ENCODE results near the gene BPGM.

BPGM gene

DNA sequence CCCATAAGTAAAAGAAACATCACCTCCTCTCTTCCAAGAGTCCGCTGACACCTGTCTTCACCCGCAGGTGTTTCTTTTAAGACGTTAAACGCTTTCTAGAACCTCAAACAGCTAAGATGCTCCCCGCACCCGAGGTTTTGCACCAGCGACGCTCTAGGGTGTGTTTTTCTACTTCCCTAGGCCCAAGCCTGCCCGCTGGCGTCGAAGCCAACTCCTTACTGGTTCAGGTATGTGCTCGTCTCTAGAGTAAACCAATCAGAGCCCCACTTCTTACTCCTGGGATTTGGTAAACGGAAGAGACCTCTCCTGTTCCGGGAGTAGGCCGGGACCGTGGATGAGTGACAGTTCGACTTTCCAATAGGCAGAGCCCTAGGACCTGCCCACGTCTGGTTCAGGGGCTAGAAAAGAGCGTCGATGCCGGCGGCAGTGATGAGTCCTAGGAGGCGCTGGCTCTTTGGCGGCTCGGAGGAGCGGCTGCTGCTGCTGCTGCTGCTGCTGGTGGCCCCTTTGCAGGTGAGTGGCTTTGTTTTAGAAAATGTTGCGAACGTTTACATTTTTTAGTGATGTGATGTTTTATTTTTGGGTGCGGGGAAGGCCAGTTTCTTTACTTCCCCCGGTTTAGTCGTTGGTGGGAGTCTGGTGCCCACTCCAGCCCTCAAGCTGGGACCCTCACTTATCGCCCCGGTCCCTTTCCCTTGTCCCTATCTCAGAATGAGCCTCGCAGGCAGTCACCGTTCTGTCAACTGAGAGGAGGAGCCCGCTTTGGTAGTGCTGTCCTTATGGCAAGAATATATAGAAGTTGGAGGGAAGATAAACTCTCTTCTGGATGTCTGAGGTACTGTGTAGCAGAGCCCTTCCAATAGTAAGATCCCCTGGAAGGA is at the start of gene BPGM:
BPGM (plus strand) TSS at position 429 of the 881 bp plus-strand sequence. CDS start 14,655 bp downstream, outside the sequence.
- DNase-seq, result peak; percentile 100

DNA sequence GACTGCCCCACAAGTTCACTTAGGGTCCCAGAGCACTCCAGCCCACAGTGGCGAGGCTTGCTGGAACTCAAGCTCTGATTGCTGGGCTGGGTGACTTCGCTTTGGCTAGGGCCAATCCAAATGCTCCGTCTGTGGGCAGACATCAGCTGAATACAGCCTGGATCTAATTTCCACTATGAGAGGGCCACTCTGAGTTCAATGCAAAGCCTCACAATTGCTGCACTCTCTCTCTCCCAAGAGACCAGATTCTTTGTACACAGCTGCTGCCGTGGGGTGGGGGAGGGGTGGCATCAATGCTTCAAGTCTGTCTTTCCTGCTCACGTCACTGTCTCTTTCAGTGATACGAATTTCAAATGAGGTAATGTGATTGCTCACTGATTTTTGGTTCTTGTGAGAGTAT is 47.3 kb upstream of the BPGM start:
- DNase-seq, result peak; percentile 82

GRCh38 chr7:134601459-134601858 is 45.2 kb upstream of the BPGM start:
- DNase-seq, result no peak

GRCh38 chr7:134602881-134603451 is 43.7 kb upstream of the BPGM start:
- no peak for DNase-seq

DNA sequence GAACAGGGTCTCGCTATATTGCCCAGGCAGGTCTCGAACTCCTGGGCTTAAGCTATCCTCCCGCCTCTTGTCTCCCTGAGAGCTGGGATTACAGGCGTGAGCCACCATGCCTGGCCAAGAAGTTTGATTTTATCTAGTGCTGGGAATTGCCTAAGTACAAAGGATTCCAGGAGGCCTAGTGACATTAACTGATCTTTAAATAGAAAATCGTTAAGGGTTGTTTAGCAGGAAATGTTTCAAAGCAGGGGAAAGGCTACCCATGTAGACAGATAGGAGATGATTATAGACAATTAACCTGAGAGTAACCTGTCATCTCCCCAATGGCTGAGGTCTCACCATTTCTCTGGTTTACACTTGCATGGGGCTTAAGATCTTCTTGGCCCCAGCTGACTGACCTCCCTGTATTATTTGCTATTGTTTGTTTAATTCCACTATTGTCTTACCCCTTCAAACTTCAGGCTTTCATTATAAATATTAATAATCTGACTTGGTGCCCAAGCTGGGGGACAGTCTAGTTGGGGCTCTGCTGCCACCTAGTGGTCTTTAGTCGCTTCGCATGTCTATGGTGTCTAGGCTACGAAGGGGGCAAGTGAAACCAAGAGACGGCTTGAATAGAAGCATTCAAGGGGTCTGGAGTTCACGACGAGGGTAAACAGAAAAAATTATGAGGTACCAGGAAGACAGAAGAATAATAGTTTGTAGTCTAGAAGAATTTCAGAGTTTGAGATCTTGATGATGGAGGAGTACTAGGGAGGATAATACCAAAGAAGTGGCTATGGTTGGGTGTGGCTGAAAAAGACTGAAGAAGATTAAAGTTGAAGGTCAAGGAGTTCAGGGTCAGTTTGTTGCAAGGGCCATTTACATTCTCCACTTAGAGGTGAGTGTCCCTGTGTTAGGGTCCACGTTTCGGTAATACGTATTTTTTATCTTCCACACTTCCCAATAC is 40.4 kb upstream of the BPGM start:
- peak; percentile 88 for DNase-seq

DNA sequence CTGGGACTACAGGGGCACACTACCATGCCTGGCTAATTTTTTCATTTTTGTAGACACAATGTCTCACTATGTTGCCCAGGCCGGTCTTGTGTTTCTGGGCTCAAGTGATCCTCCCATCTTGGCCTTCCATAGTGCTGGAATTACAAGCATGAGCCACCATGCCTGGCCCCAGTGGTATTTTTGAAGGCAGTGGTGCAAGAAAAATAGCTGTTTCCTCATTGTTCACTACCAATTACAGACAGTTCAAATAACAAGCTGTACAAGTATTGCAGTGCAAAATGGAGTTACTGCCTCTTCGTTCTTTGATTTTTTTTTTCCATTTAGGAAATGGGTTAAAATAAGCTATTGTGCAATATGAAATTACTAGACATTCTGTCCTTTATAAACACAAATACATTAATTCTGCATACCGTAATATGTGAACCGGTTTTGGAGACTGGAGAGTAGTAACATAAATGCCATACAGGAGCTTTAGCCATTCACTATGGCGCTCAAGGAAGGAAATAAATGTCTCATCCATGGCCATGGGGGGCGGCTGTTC is 35.0 kb upstream of the BPGM start:
- no peak for DNase-seq

DNA sequence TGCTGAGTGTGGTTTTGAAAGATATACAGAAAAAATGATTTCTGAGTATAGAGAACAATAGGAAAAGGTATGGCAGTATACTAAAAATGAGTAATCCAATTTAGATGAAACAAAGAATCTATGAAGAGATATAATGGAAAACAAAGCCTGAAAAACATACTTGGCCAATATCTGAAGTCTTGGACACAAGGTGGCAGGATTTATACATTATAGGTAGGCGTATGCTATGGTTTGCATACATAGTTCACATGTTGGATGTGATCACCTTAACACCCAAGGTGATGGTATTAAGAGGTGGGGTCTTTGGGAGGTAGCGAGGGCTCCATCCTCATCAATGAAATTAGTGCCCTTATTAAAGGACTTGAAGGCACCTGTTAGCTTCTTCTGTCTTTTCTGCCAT is 34.5 kb upstream of the BPGM start:
- no peak for DNase-seq

GRCh38 chr7:134613623-134614347 is 32.9 kb upstream of the BPGM start:
- DNase-seq, result no peak

- DNase-seq, result no peak
Observed at GRCh38 chr7:134616611-134617010, 30.0 kb upstream of the BPGM start.

DNA sequence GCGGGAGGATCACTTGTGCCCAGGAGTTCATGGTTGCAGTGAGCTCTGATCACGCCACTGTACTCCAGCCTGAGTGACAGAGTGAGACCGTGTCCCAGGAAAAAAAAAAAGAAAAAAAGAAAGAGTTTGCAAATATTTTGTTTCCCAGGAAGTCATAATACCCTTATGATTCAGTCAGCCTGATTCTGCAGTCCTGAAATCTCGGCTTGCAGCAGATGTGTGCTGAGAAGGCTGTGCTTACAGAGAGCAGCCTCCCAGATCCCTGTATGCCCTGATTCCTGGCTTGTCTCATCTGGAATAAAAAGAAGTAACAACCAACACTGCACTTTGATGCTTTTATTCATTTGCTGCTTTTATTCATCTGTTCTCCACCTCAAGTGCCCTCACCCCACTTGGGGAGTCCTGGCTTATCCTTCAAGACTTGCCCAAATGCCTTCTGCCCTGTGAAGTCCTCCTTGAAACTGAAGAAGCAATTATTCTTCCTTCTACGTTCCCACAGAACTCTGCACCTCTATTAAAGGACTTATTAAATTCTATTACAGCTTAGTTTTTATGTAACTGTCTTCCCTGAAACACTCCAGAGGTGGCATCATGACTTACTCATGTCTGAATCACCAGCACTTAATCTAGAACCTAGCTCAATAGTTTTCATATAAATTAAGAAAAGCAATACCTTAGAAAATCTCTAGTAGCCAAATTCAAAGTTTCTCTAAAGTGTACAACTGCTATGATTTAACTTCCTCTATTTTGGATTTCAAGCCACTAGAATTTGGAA is 27.7 kb upstream of the BPGM start:
- no peak for DNase-seq

DNA sequence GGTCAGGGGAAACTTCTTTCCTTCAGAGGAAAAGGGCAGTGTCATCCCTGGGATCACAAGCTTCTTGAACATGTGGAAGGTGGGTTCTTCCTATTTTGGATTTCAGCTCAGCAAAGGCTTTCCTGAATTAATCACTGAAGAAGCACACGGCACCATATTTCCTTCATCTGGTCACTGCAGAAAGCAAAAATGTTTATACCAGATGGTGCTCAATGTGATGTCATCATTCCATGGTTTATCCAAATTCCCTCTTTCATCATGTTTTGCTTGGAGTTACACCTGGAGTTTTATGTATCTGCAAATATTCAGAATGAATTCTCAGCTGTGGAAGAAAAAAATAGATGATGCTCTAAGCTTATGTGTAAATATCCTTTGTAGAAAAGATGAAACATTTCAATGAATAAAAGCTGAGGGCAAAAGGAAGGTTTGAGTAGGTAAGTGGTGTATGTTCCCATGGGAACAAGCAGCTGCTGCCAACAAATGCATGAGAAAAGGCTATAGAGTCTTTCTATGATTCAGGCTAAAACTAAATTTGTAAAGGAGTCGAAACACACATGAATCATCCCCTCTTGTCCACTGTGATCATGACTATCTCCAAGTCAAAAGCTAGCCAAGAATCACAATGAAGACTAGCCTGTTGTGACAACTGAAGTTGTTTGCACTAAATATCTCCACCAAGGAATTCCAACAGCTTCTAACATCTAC is 26.9 kb upstream of the BPGM start:
- no peak for DNase-seq

GRCh38 chr7:134622303-134622995 is 24.2 kb upstream of the BPGM start:
- DNase-seq, result no peak

- no peak for DNase-seq
Observed at GRCh38 chr7:134623193-134623592, 23.5 kb upstream of the BPGM start.

- DNase-seq, result no peak
Observed at GRCh38 chr7:134625550-134625949, 21.1 kb upstream of the BPGM start.

GRCh38 chr7:134627109-134627774 is 19.4 kb upstream of the BPGM start:
- DNase-seq, result no peak

- DNase-seq, result no peak
Observed at GRCh38 chr7:134627775-134628153, 18.9 kb upstream of the BPGM start.

DNA sequence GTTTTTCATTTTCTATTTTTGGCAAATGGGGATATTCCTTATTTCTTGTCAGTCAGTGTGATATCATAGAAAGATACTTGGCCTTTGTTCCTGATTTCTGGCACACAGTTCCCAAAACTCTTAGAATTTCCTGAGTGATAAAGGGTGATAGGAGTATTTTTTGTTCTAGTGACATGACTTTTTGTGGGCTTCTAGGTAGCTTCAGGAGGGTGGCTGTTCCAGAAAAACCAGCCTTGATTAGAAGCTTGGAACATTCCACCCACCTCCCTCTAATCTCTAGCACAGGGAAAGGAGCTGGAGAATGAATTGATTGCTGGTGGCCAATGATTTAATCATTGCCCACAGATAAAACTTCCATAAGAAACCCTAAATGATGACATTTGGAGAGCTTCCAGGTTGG is 17.2 kb upstream of the BPGM start:
- DNase-seq, result no peak

- DNase-seq, result no peak
Observed at GRCh38 chr7:134630237-134630636, 16.4 kb upstream of the BPGM start.

DNA sequence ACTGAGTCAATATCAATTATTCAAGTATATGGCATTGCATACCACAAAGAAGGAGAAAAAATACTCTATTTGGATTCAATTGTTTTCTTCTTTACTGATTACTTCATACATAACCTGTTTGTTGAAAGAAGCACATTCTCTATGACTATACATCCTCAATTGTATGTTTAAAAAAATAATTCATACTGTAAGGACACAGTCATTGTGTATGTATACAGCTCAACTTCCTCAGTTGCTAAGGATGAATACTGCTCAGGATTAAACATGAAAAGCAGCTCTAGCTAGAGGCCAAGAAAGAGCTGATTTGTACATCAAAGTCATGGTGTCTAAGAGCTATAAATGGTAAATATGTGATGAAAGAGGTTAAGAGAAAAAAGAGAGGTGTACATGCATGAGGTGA is 15.8 kb upstream of the BPGM start:
- no peak for DNase-seq

DNA sequence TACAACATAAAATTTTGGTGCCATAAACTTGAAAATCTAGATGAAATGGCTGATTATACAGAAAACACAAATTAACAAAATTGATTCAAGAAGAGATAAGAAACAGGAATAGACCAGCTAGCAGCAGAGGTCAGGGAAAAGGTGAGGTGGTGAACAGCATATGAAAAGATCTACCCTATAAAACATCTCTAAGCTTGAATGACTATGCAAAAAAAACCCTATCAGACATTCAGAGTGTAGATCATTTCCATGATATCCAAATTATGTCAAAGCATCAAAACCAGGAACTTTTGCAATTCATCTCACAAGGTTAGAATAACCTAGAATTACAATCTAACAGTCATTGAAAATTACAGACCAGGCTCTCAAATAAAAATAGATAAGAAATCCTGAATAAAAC is 14.6 kb upstream of the BPGM start:
- no peak for DNase-seq

Data from eye (tissue), 1 donor.